ENCODE results near the gene RPF1. TPM values are rescaled to one million over a fixed set of nuclear protein-coding genes. Genes with fewer than 3 reads are reported as not detected.

Gene RPF1
- total and polyA plus RNA-seq, 2 of the 8 experiments (the other 6 are each of a cell fraction or from before 2014, with no cell fraction given) = 18.7 to 41.8 TPM

DNA sequence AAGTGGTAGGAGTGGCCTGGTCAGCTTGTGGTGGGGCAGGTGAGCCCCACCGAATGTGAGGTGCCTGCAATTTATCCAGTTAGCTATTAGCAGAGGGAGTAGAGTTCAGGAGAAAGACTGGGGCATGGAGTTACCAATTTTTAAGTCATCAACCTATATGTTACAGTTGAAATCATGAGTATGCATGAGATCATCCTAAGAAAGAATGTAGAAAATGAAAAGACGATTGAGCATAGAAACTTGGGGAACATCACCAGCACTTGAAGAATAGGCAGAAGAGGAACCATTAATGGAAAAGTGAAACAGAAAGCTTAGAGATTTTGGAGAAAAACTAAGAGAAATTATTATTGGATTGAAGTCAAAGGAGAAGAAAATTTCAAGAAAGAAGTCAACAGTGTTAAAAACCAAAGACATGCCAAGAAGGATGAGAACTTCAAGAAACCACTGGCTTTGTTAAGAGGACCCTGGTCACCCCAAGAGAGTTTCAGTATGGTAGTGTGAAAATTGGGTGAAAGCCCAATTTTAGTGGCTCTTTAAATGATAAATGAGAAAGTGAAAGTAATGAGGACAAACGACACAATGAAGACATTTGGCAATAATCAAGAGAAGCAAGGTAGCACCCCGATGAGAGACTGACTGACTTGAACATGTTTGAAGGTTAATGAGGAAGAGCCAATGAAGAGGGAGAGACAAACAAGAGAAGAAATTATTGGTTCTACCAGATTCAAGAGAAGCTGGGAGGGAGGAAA lies 44.1 kb upstream of the RPF1 start (continued):
- TF ChIP-seq YY1 (IDR thresholded peaks at IDR 0.05; ENCODE audit: low read depth, low read length) (no peak), EGR1 (IDR thresholded peaks at IDR 0.05; ENCODE audit: borderline replicate concordance, low read depth, low read length) (no peak), POU5F1 (IDR thresholded peaks at IDR 0.05; ENCODE audit: low read depth, low read length) (no peak)
